ENCODE results near the gene GPR78. TPM values are rescaled to one million over a fixed set of nuclear protein-coding genes. Genes with fewer than 3 reads are reported as not detected.

GPR78 gene
- total RNA-seq, 1 experiment from 2014 or later, result not detected

GRCh38 chr4:8590546-8590880 is 10.3 kb downstream of the GPR78 start:
- Histone ChIP-seq H3K36me3 (ENCODE audit: control insufficient read depth, insufficient read depth, low read length) (no peaks in the 10 kb centered on the region), H3K27me3 (ENCODE audit: control insufficient read depth, insufficient read depth, low read length) (peaks cover 2% of the 10 kb centered on the region; the same call in 1 of the 2 replicates), H3K9me3 (ENCODE audit: control insufficient read depth, insufficient read depth, low read depth, low read length) (no peaks in the 10 kb centered on the region), H3K4me1 (ENCODE audit: control insufficient read depth, insufficient read depth, low read length) (no peaks in the 10 kb centered on the region), H3K27ac (ENCODE audit: low read length) (no peak overlapping the region), H3K4me3 (ENCODE audit: low read depth in 2 of 2, low read length in 2 of 2) (no peak overlapping the region)
- intact Hi-C loops (cut with micrococcal nuclease; ENCODE audit: unreplicated experiment), result no loop called here
- DNase-seq (ENCODE audit: low read depth, low spot score) (no peak), ATAC-seq (no peak)
- ChIA-PET CTCF (no interaction called here), POLR2A (no interaction called here)
- BruUV-seq (replicated peaks), result no TSS peak
- TF ChIP-seq TCF7L2 (IDR thresholded peaks at IDR 0.05; ENCODE audit: low read depth, low read length) (no peak), SIN3A (IDR thresholded peaks at IDR 0.05; ENCODE audit: borderline replicate concordance, insufficient read depth, low read depth, low read length) (no peak), REST (IDR thresholded peaks at IDR 0.05; ENCODE audit: insufficient read depth in 1 of 2, low read depth in 2 of 2, low read length in 1 of 2) (no peak), POLR2AphosphoS5 (IDR thresholded peaks at IDR 0.05; ENCODE audit: low read depth, low read length) (no peak), CTCF (IDR thresholded peaks at IDR 0.05) (no peak)
- in situ Hi-C loops (cut with HindIII; ENCODE audit: low pct_unique_long_range_greater_than_20kb, low sequenced_read_pairs), result no loop called here

GRCh38 chr4:8591114-8591513 is 10.9 kb downstream of the GPR78 start:
- TF ChIP-seq REST (IDR thresholded peaks at IDR 0.05; ENCODE audit: insufficient read depth in 1 of 2, low read depth in 2 of 2, low read length in 1 of 2), result no peak
- no peak for TF ChIP-seq CTCF (IDR thresholded peaks at IDR 0.05)
- TF ChIP-seq SIN3A (IDR thresholded peaks at IDR 0.05; ENCODE audit: borderline replicate concordance, insufficient read depth, low read depth, low read length), result no peak
- TF ChIP-seq POLR2AphosphoS5 (IDR thresholded peaks at IDR 0.05; ENCODE audit: low read depth, low read length), result no peak
- TF ChIP-seq TCF7L2 (IDR thresholded peaks at IDR 0.05; ENCODE audit: low read depth, low read length), result no peak
- H3K27ac ChIP-seq (ENCODE audit: low read length), result no peak overlapping the region
- DNase-seq (ENCODE audit: low read depth, low spot score), result no peak
- no peaks in the 10 kb centered on the region for H3K9me3 ChIP-seq (ENCODE audit: control insufficient read depth, insufficient read depth, low read depth, low read length)
- CTCF ChIA-PET, result no interaction called here
- no peaks in the 10 kb centered on the region for H3K36me3 ChIP-seq (ENCODE audit: control insufficient read depth, insufficient read depth, low read length)
- peaks cover 2% of the 10 kb centered on the region; the same call in 1 of the 2 replicates for H3K27me3 ChIP-seq (ENCODE audit: control insufficient read depth, insufficient read depth, low read length)
- intact Hi-C loops (cut with micrococcal nuclease; ENCODE audit: unreplicated experiment) (no loop called here), in situ Hi-C loops (cut with HindIII; ENCODE audit: low pct_unique_long_range_greater_than_20kb, low sequenced_read_pairs) (no loop called here)
- POLR2A ChIA-PET, result no interaction called here
- no peak overlapping the region for H3K4me3 ChIP-seq (ENCODE audit: low read depth in 2 of 2, low read length in 2 of 2)
- BruUV-seq (replicated peaks), result no TSS peak
- H3K4me1 ChIP-seq (ENCODE audit: control insufficient read depth, insufficient read depth, low read length), result no peaks in the 10 kb centered on the region
- ATAC-seq, result no peak
